Fibroblast of pulmonary artery (primary cell): ENCODE data around the gene FOXP1.

ENCODE experiments used
- DNase-seq: peaks from one replicate; pipeline ENCODE4 v3.0.0-alpha.2; 2010; ENCODE audit warnings: low read depth
- H3K4me3 ChIP-seq: replicated peaks from 2 replicates; pipeline ENCODE4 v1.5.1; 2011; ENCODE audit warnings: low read depth, mild to moderate bottlenecking, control low read depth, low read length, moderate library complexity
- CTCF ChIP-seq: IDR thresholded peaks from 2 replicates; pipeline ENCODE4 v1.5.1; 2011; ENCODE audit warnings: mild to moderate bottlenecking, control low read depth, low read length, inconsistent platforms; ENCODE audit errors: missing control alignments

FOXP1 gene

GRCh38 chr3:71300951-71301393 is 282.6 kb downstream of the FOXP1 start:
- no peak for DNase-seq
- no peak for TF ChIP-seq CTCF

GRCh38 chr3:71299160-71299559 is 284.4 kb downstream of the FOXP1 start:
- no peak for TF ChIP-seq CTCF
- no peak for DNase-seq
- no peak overlapping the region for H3K4me3 ChIP-seq

More at GRCh38 chr3:71300951-71301393, 282.6 kb downstream of the FOXP1 start:
- H3K4me3 ChIP-seq: no peak overlapping the region

GRCh38 chr3:71294919-71295318 is 288.6 kb downstream of the FOXP1 start:
- TF ChIP-seq CTCF: no peak
- H3K4me3 ChIP-seq: no peak overlapping the region
- DNase-seq: no peak

GRCh38 chr3:71290301-71290700 is 293.2 kb downstream of the FOXP1 start:
- H3K4me3 ChIP-seq: no peak overlapping the region
- TF ChIP-seq CTCF: no peak

GRCh38 chr3:71288269-71288930 is 295.1 kb downstream of the FOXP1 start:
- H3K4me3 ChIP-seq: no peak overlapping the region
- no peak for TF ChIP-seq CTCF
- no peak for DNase-seq

More at GRCh38 chr3:71290301-71290700, 293.2 kb downstream of the FOXP1 start:
- no peak for DNase-seq

- TF ChIP-seq CTCF: no peak
- no peak for DNase-seq
- no peak overlapping the region for H3K4me3 ChIP-seq
Observed at GRCh38 chr3:71285086-71285485, 298.4 kb downstream of the FOXP1 start.

GRCh38 chr3:71282976-71283375 is 300.6 kb downstream of the FOXP1 start:
- TF ChIP-seq CTCF: no peak
- H3K4me3 ChIP-seq: no peak overlapping the region
- no peak for DNase-seq
